GM18861 (cell line): ENCODE results near the gene CDK9.

Source experiments
- ATAC-seq: cut with Tn5 transposase; IDR thresholded peaks from one replicate; pipeline ENCODE4 v1.9.1; 2021; ENCODE audit not compliant: unreplicated experiment

The CDK9 gene

GRCh38 chr9:127761061-127761460, 24.8 kb upstream of the CDK9 start:
- ATAC-seq, result no peak

GRCh38 chr9:127761491-127761956, 24.3 kb upstream of the CDK9 start:
- no peak for ATAC-seq

- ATAC-seq, result no peak
Measured at GRCh38 chr9:127762111-127762676, 23.6 kb upstream of the CDK9 start.

- no peak for ATAC-seq
Measured at GRCh38 chr9:127763918-127764384, 21.9 kb upstream of the CDK9 start.

- ATAC-seq, result no peak
Measured at GRCh38 chr9:127765418-127765817, 20.4 kb upstream of the CDK9 start.

- ATAC-seq, result no peak
Measured at GRCh38 chr9:127767410-127767809, 18.4 kb upstream of the CDK9 start.

- ATAC-seq, result no peak
Measured at GRCh38 chr9:127767909-127768331, 17.9 kb upstream of the CDK9 start.

- ATAC-seq, result no peak
Measured at GRCh38 chr9:127768698-127769097, 17.1 kb upstream of the CDK9 start.

- no peak for ATAC-seq
Measured at GRCh38 chr9:127769101-127769500, 16.7 kb upstream of the CDK9 start.

GRCh38 chr9:127769929-127770582, 15.8 kb upstream of the CDK9 start:
- ATAC-seq, result no peak

- ATAC-seq, result no peak
Measured at GRCh38 chr9:127770583-127770904, 15.3 kb upstream of the CDK9 start.

- ATAC-seq, result peak; percentile 61
Measured at GRCh38 chr9:127770905-127771569, 14.8 kb upstream of the CDK9 start.

- ATAC-seq, result no peak
Measured at GRCh38 chr9:127771570-127772189, 14.2 kb upstream of the CDK9 start.

GRCh38 chr9:127772603-127773002, 13.2 kb upstream of the CDK9 start:
- ATAC-seq, result no peak

- no peak for ATAC-seq
Measured at GRCh38 chr9:127773272-127773671, 12.6 kb upstream of the CDK9 start.

- ATAC-seq, result no peak
Measured at GRCh38 chr9:127773981-127774380, 11.9 kb upstream of the CDK9 start.

- ATAC-seq, result no peak
Measured at GRCh38 chr9:127776195-127776923, 9.5 kb upstream of the CDK9 start.

- no peak for ATAC-seq
Measured at GRCh38 chr9:127776924-127777289, 8.9 kb upstream of the CDK9 start.

GRCh38 chr9:127777368-127777980, 8.4 kb upstream of the CDK9 start:
- no peak for ATAC-seq

- ATAC-seq, result peak; percentile 18
Measured at GRCh38 chr9:127778280-127779135, 7.3 kb upstream of the CDK9 start, which contains the start of gene SH2D3C. SH2D3C (minus strand) TSS chr9:127778666; CDS start chr9:127778627, 39 bp downstream.
